Parathyroid adenoma (tissue), 2 donors: ENCODE data around the gene CFAP54.

ENCODE experiments used
- H2AFZ ChIP-seq: fragments of 300-600 bp; sonication (generic); one replicate; pipeline ENCODE4 v1.7.0; 2017; ENCODE audit warnings: antibody characterized with exemption, mild to moderate bottlenecking
- H3K27ac ChIP-seq: fragments of 300-600 bp; sonication (generic); one replicate; pipeline ENCODE4 v1.7.0; 2017
- H3K27me3 ChIP-seq: fragments of 300-600 bp; sonication (generic); one replicate; pipeline ENCODE4 v1.7.0; 2017; ENCODE audit warnings: low read length; ENCODE audit not compliant: control insufficient read depth, insufficient read depth
- H3K36me3 ChIP-seq: fragments of 300-600 bp; sonication (generic); one replicate; pipeline ENCODE4 v1.7.0; 2017; ENCODE audit warnings: low read length; ENCODE audit not compliant: control insufficient read depth, insufficient read depth
- H3K4me1 ChIP-seq: fragments of 300-600 bp; sonication (generic); one replicate; pipeline ENCODE4 v1.7.0; 2017; ENCODE audit warnings: control low read depth
- H3K4me2 ChIP-seq: fragments of 300-600 bp; sonication (generic); one replicate; pipeline ENCODE4 v1.7.0; 2017; ENCODE audit warnings: low read length
- H3K4me3 ChIP-seq: fragments of 300-600 bp; sonication (generic); one replicate; pipeline ENCODE4 v1.7.0; 2017; ENCODE audit warnings: low read depth, low read length
- H3K79me2 ChIP-seq: fragments of 300-600 bp; sonication (generic); one replicate; pipeline ENCODE4 v1.7.0; 2017; ENCODE audit warnings: control low read depth
- H3K9ac ChIP-seq: fragments of 300-600 bp; sonication (generic); one replicate; pipeline ENCODE4 v1.7.0; 2017; ENCODE audit warnings: mild to moderate bottlenecking
- H3K9me3 ChIP-seq: fragments of 300-600 bp; sonication (generic); one replicate; pipeline ENCODE4 v1.7.0; 2017; ENCODE audit warnings: low read length; ENCODE audit not compliant: control insufficient read depth
- TF ChIP-seq, protein P1 (sequence below): fragments of 300-600 bp; sonication (generic); IDR thresholded peaks from one replicate; pipeline ENCODE4 v1.7.0; 2017; ENCODE audit warnings: antibody characterized with exemption, mild to moderate bottlenecking
- donor health status: primary hyperparathyroidism.

CFAP54 gene

DNA sequence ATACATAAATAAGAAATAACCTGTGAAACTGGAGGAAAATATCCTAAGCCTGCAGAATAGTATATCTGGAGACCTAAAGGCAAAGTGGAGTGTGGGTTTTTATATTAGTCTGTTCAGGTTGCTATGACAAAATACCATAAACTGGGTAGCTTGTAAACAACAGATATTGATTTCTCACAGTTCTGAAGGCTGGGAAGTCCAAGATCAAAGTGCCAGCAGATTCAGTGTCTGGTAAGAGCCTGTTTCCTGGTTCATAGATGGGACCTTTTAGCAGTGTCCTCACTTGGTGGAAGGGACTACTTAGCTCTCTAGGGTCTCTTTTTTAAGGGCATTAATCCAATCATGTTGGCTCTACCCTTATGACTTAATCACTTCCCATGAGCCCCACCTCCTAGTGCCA, 392.2 kb downstream of the CFAP54 start:
- no peaks in the 10 kb centered on the region for H3K36me3 ChIP-seq
- no peaks in the 10 kb centered on the region for H3K4me1 ChIP-seq
- H3K9ac ChIP-seq = no peak overlapping the region
- TF ChIP-seq, protein P1, sequence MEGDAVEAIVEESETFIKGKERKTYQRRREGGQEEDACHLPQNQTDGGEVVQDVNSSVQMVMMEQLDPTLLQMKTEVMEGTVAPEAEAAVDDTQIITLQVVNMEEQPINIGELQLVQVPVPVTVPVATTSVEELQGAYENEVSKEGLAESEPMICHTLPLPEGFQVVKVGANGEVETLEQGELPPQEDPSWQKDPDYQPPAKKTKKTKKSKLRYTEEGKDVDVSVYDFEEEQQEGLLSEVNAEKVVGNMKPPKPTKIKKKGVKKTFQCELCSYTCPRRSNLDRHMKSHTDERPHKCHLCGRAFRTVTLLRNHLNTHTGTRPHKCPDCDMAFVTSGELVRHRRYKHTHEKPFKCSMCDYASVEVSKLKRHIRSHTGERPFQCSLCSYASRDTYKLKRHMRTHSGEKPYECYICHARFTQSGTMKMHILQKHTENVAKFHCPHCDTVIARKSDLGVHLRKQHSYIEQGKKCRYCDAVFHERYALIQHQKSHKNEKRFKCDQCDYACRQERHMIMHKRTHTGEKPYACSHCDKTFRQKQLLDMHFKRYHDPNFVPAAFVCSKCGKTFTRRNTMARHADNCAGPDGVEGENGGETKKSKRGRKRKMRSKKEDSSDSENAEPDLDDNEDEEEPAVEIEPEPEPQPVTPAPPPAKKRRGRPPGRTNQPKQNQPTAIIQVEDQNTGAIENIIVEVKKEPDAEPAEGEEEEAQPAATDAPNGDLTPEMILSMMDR = no peak
- H3K4me2 ChIP-seq = no peak overlapping the region
- H3K27ac ChIP-seq = no peak overlapping the region
- H3K9me3 ChIP-seq = no peaks in the 10 kb centered on the region
- no peak overlapping the region for H2AFZ ChIP-seq
- no peak overlapping the region for H3K4me3 ChIP-seq
- no peaks in the 10 kb centered on the region for H3K27me3 ChIP-seq
- no peaks in the 10 kb centered on the region for H3K79me2 ChIP-seq

DNA sequence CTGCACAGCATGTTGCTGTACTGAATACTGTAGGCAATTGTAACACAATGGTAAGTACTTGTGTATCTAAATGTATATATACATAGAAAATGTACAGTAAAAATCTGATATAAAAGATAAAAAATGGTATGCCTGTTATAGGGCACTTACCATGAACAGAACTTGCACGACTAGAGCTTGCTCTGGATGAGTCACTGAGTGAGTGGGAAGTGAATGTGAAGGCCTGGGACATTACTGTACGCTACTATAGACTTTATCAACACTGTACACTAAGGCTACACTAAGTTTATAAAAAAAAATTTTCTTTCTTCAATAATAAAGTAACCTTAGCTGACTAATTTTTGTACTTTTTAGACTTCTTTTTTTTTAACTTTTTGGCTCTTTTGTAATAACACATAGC, 393.5 kb downstream of the CFAP54 start:
- H3K4me3 ChIP-seq = no peak overlapping the region
- H2AFZ ChIP-seq = no peak overlapping the region
- no peaks in the 10 kb centered on the region for H3K79me2 ChIP-seq
- H3K27ac ChIP-seq = no peak overlapping the region
- H3K9me3 ChIP-seq = no peaks in the 10 kb centered on the region
- TF ChIP-seq, protein P1 = no peak
- no peaks in the 10 kb centered on the region for H3K4me1 ChIP-seq
- no peaks in the 10 kb centered on the region for H3K27me3 ChIP-seq
- no peaks in the 10 kb centered on the region for H3K36me3 ChIP-seq
- no peak overlapping the region for H3K4me2 ChIP-seq
- no peak overlapping the region for H3K9ac ChIP-seq

DNA sequence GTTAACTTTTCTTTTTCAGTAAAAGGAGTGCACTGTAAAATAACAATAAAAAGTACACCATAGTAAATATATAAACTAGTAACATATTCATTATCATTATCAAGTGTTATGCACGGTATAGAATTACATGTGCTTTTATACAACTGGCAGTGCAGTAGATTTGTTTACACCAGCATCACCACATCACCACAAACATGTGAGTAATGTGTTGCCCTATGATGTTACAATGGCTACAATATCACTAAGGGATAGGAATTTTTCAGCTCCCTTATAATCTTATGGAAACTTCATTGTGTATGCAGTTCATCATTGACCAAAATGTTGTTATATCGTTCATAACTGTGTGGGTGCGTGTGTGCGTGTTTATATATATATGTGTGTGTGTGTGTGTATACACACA, 394.2 kb downstream of the CFAP54 start:
- Histone ChIP-seq H3K4me1 (no peaks in the 10 kb centered on the region), H3K27ac (no peak overlapping the region), H3K4me2 (no peak overlapping the region), H3K9me3 (no peaks in the 10 kb centered on the region), H3K4me3 (no peak overlapping the region), H3K79me2 (no peaks in the 10 kb centered on the region), H2AFZ (no peak overlapping the region), H3K27me3 (no peaks in the 10 kb centered on the region), H3K9ac (no peak overlapping the region), H3K36me3 (no peaks in the 10 kb centered on the region)
- TF ChIP-seq, protein P1 = no peak

DNA sequence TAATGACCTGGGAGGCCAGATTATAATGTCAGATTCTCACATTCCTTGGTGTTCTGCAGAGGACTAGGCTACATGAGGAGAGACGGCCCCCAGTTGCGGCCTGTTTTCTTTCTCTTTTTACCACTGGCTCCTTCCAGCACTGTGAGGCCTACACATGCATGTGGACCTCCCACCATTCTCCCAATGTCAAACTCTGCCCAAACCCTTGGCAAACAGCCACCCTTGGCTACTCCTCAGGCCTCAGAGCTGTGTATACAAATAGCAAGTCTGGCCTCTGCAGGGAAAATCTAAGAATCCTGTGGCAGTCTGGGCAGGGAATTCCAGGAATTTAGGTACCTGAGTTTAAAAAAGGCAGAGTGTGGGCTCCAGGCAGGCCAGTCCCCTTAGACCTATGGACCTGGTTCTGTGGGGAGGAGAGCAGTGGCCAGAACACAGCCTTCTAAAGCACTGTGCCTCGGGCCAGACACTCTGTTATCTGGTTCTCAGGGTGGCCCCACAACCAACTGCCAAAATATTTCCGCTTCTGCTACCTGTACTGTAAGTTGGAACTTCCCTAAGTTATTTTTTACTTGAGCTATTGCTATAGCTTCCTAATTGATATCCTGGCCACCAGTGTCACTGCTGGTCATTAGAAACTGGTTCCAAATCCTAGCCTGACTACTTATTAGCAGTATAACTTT, 397.8 kb downstream of the CFAP54 start:
- H3K9ac ChIP-seq = no peak overlapping the region
- no peaks in the 10 kb centered on the region for H3K36me3 ChIP-seq
- H3K27ac ChIP-seq = no peak overlapping the region
- no peaks in the 10 kb centered on the region for H3K9me3 ChIP-seq
- no peak overlapping the region for H2AFZ ChIP-seq
- H3K4me1 ChIP-seq = no peaks in the 10 kb centered on the region
- TF ChIP-seq, protein P1 = no peak
- no peaks in the 10 kb centered on the region for H3K79me2 ChIP-seq
- H3K27me3 ChIP-seq = no peaks in the 10 kb centered on the region
- no peak overlapping the region for H3K4me3 ChIP-seq
- H3K4me2 ChIP-seq = no peak overlapping the region

DNA sequence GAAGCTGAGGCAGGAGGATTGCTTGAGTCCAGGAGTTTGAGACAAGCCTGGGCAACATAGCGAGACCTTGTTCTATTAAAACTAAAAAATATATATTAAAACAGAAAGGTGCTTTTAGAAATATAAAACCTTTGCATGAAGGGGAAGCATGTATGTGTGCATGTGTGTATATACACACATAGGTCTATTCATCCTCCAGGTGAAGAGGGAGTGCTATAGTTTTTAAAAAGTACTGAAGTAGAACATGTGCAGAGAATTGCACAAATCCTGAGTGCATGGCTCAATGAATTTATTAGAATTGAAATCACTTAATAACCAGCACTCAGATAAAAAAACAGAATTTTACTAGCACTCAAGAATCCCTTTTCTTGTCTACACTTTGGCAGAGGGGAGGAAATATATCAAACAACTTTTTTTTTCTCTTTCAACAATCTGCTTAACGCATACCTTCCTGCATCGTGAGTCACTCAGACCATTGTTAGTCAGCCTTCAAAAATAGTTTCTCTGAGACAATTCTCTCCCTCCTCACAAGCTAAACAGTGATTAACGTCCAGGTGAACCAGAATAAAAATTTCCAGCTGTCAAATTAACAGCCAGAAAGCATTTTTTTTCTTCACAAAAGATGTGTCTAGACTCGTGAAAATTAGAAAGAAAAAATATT, 400.0 kb downstream of the CFAP54 start:
- H3K27ac ChIP-seq = no peak overlapping the region
- H3K36me3 ChIP-seq = no peaks in the 10 kb centered on the region
- no peaks in the 10 kb centered on the region for H3K79me2 ChIP-seq
- H3K9me3 ChIP-seq = no peaks in the 10 kb centered on the region
- no peak overlapping the region for H3K9ac ChIP-seq
- no peaks in the 10 kb centered on the region for H3K27me3 ChIP-seq
- H3K4me3 ChIP-seq = no peak overlapping the region
- H3K4me2 ChIP-seq = no peak overlapping the region
- TF ChIP-seq, protein P1 = no peak
- H2AFZ ChIP-seq = no peak overlapping the region
- no peaks in the 10 kb centered on the region for H3K4me1 ChIP-seq
